HCT116 (cell line): ENCODE results near the gene CSNK2A2. TPM values are rescaled to one million over a fixed set of nuclear protein-coding genes. Genes with fewer than 3 reads are reported as not detected.

ENCODE experiments used
- ATAC-seq: fragments of 200-7000 bp; cut with Tn5 transposase; 2 replicates; pipeline ENCODE4 v1.9.1; 2020; ENCODE audit warnings: mild to moderate bottlenecking, moderate library complexity
- BruUV-seq: library from RNA; stranded (reverse); fragments of 400-500 nt; replicated peaks from 2 replicates; lab custom pipeline; 2021; lab: Mats Ljungman, UMichigan
- CTCF ChIA-PET: fragments of 300-600 bp; sonication (Branson Sonifier 250); formaldehyde crosslinking; loops from one replicate; lab custom pipeline; 2021; ENCODE audit warnings: antibody characterized with exemption; lab: Charles Lee
- POLR2A ChIA-PET: fragments of 300-600, 350-600 bp; sonication (Branson Sonifier 250); formaldehyde crosslinking; loops from one replicate; lab custom pipeline; 2021; ENCODE audit warnings: antibody characterized with exemption; lab: Charles Lee
- RAD21 ChIA-PET, 2 experiments: fragments of 300-600 bp; sonication (Branson Sonifier 250); formaldehyde crosslinking; loops; one replicate each; lab custom pipeline; 2023; ENCODE audit warnings: low total read pairs in 2 of 2; ENCODE audit not compliant: uncharacterized antibody in 2 of 2, unreplicated experiment in 2 of 2, low non-redundant PET in 1 of 2; lab: Charles Lee
- DNase-seq: peaks from one replicate; pipeline ENCODE4 v3.0.0-alpha.2; 2010; ENCODE audit warnings: low read depth, low spot score
- H2AFZ ChIP-seq: fragments of 200-600 bp; shearing (Covaris generic), sonication (generic); 2 replicates; pipeline ENCODE4 v1.6.1; 2017; ENCODE audit warnings: low read depth, mixed run types, mixed read lengths, antibody characterized with exemption, low read length; ENCODE audit not compliant: poor library complexity, severe bottlenecking
- H3K27ac ChIP-seq: 2 replicates; pipeline ENCODE4 v1.5.1; 2012; ENCODE audit warnings: low read depth, low read length
- H3K27me3 ChIP-seq: fragments of 200-600 bp; sonication (generic); 2 replicates; pipeline ENCODE4 v1.6.1; 2016; ENCODE audit warnings: mixed run types, low read length, mixed read lengths; ENCODE audit not compliant: insufficient read depth
- H3K36me3 ChIP-seq, 2 experiments: fragments of 200-500 bp in 1 of 2; fragments of 200-600 bp in 1 of 2; sonication (Bioruptor generic) in 1 of 2; sonication (generic) in 1 of 2; 2 replicates each; pipeline versions ENCODE4 v1.5.1 to v1.6.1; 2014 to 2016; ENCODE audit warnings: low read length in 2 of 2, inconsistent platforms in 1 of 2, mixed read lengths in 1 of 2, mixed run types in 1 of 2; ENCODE audit not compliant: insufficient read depth in 2 of 2, control insufficient read depth in 1 of 2
- H3K4me1 ChIP-seq, 2 experiments: fragments of 200-600 bp in 1 of 2; sonication (generic) in 1 of 2; 2 replicates each; pipeline versions ENCODE4 v1.5.1 to v1.6.1; 2012 to 2017; ENCODE audit warnings: low read length in 2 of 2, inconsistent platforms in 1 of 2, mild to moderate bottlenecking in 1 of 2, mixed read lengths in 1 of 2, mixed run types in 1 of 2, moderate library complexity in 1 of 2; ENCODE audit not compliant: insufficient read depth in 2 of 2, control insufficient read depth in 1 of 2
- H3K4me2 ChIP-seq: fragments of 200-600 bp; sonication (generic); 2 replicates; pipeline ENCODE4 v1.6.1; 2017; ENCODE audit warnings: mixed run types, low read length, mixed read lengths
- H3K4me3 ChIP-seq, 2 experiments: fragments of 200-600 bp in 1 of 2; sonication (generic) in 1 of 2; replicated peaks in 1 of 2; 2 replicates each; pipeline ENCODE4 v1.5.1; 2011 to 2016; ENCODE audit warnings: low read length in 2 of 2, control low read depth in 1 of 2, low read depth in 1 of 2, mild to moderate bottlenecking in 1 of 2, mixed read lengths in 1 of 2, mixed run types in 1 of 2
- H3K79me2 ChIP-seq: fragments of 200-600 bp; sonication (generic); 2 replicates; pipeline ENCODE4 v1.6.1; 2017; ENCODE audit warnings: mild to moderate bottlenecking, mixed run types, low read length, moderate library complexity, mixed read lengths; ENCODE audit not compliant: insufficient read depth
- H3K9ac ChIP-seq: fragments of 200-600 bp; sonication (generic); 2 replicates; pipeline ENCODE4 v1.6.1; 2016; ENCODE audit warnings: low read length, mixed read lengths
- H3K9me2 ChIP-seq: fragments of 200-600 bp; sonication (generic), shearing (Covaris generic); 2 replicates; pipeline ENCODE4 v1.6.1; 2017; ENCODE audit warnings: mixed run types, mild to moderate bottlenecking, moderate library complexity; ENCODE audit not compliant: insufficient read depth
- H3K9me3 ChIP-seq, 2 experiments: fragments of 200-500 bp in 1 of 2; fragments of 200-600 bp in 1 of 2; sonication (Bioruptor generic) in 1 of 2; sonication (generic) in 1 of 2; 2 replicates each; pipeline ENCODE4 v1.6.1; 2014 to 2017; ENCODE audit warnings: low read length in 2 of 2, mixed read lengths in 2 of 2, inconsistent platforms in 1 of 2, low read depth in 1 of 2, mild to moderate bottlenecking in 1 of 2, mixed run types in 1 of 2, moderate library complexity in 1 of 2; ENCODE audit not compliant: control insufficient read depth in 1 of 2, insufficient read depth in 1 of 2
- H4K20me1 ChIP-seq: fragments of 200-600 bp; sonication (generic), shearing (Covaris generic); 2 replicates; pipeline ENCODE4 v1.6.1; 2017; ENCODE audit warnings: mixed run types, mild to moderate bottlenecking, moderate library complexity; ENCODE audit not compliant: insufficient read depth
- CEBPB ChIP-seq: IDR thresholded peaks from 2 replicates; pipeline ENCODE4 v1.6.1; 2012; ENCODE audit warnings: low read depth
- EGR1 ChIP-seq: IDR thresholded peaks from 2 replicates; pipeline ENCODE4 v1.6.1; 2012; ENCODE audit warnings: low read depth
- JUND ChIP-seq: IDR thresholded peaks from 2 replicates; pipeline ENCODE4 v1.6.1; 2012
- POLR2AphosphoS5 ChIP-seq: IDR thresholded peaks from 2 replicates; pipeline ENCODE4 v1.6.1; 2011; ENCODE audit warnings: mild to moderate bottlenecking, low read depth, low read length, moderate library complexity
- SIN3A ChIP-seq: IDR thresholded peaks from 2 replicates; pipeline ENCODE4 v1.6.1; 2012; ENCODE audit warnings: low read depth
- SRF ChIP-seq: IDR thresholded peaks from 2 replicates; pipeline ENCODE4 v1.6.1; 2012; ENCODE audit warnings: low read depth
- ZNF274 ChIP-seq: fragments of 200-500 bp; sonication (Bioruptor generic); IDR thresholded peaks from 2 replicates; pipeline ENCODE4 v1.6.1; 2014; ENCODE audit warnings: mild to moderate bottlenecking, low read depth, low read length, inconsistent platforms
- intact Hi-C: fragments of 100-400 bp; cut with micrococcal nuclease; formaldehyde crosslinking; loops from 2 replicates; pipeline ENCODE4 v1.10.0; 2022
- total RNA-seq: library from RNA; stranded (reverse); gene quantifications from one replicate; pipeline ENCODE4 v1.2.1, GENCODE V29; 2021; ENCODE audit not compliant: unreplicated experiment
- TF ChIP-seq, protein P1 (sequence below): IDR thresholded peaks from 2 replicates; pipeline ENCODE4 v1.6.1; 2011; ENCODE audit warnings: mild to moderate bottlenecking, low read length, moderate library complexity; ENCODE audit not compliant: insufficient replicate concordance; ENCODE audit errors: extremely low read depth
- TF ChIP-seq, protein P2 (sequence below): IDR thresholded peaks from 2 replicates; pipeline ENCODE4 v1.6.1; 2012
- TF ChIP-seq, protein P3 (sequence below): IDR thresholded peaks from 2 replicates; pipeline ENCODE4 v1.6.1; 2012; ENCODE audit warnings: low read depth
- TF ChIP-seq, protein P4 (sequence below): IDR thresholded peaks from 2 replicates; pipeline ENCODE4 v1.6.1; 2012

The CSNK2A2 gene
- total RNA-seq, 1 experiment from 2014 or later = 97.7 TPM

DNA sequence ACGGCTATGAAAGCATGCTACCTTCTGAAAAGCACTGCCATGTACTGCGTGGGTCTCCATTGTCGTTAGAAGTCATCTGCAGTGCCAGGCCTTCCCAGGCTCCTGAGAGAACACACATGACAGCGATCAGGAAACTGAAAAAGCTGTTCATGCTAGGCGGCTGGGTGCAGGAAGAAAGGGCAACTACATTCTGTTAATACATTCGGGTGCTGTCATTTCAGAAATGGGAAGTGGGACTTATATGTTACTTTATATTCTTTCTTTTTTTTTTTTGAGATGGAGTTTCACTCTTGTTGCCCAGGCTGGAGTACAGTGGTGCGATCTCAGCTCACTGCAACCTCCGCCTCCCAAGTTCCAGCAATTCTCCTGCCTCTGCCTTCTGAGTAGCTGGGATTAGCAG, 88.6 kb downstream of the CSNK2A2 start:
- no peaks in the 10 kb centered on the region for H3K9me3 ChIP-seq
- H3K79me2 ChIP-seq = no peaks in the 10 kb centered on the region
- ChIA-PET CTCF (interaction anchor here (3.2 kb wide), 1 partner anchor 13 kb away, joined by 15 read pairs; no protein-coding TSS in a partner anchor), POLR2A (no interaction called here), RAD21 (no interaction called here)
- no peaks in the 10 kb centered on the region; the same call in 1 of the 2 replicates for H4K20me1 ChIP-seq
- TF ChIP-seq, protein P1, sequence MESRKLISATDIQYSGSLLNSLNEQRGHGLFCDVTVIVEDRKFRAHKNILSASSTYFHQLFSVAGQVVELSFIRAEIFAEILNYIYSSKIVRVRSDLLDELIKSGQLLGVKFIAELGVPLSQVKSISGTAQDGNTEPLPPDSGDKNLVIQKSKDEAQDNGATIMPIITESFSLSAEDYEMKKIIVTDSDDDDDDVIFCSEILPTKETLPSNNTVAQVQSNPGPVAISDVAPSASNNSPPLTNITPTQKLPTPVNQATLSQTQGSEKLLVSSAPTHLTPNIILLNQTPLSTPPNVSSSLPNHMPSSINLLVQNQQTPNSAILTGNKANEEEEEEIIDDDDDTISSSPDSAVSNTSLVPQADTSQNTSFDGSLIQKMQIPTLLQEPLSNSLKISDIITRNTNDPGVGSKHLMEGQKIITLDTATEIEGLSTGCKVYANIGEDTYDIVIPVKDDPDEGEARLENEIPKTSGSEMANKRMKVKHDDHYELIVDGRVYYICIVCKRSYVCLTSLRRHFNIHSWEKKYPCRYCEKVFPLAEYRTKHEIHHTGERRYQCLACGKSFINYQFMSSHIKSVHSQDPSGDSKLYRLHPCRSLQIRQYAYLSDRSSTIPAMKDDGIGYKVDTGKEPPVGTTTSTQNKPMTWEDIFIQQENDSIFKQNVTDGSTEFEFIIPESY = no peak
- TF ChIP-seq, protein P2, sequence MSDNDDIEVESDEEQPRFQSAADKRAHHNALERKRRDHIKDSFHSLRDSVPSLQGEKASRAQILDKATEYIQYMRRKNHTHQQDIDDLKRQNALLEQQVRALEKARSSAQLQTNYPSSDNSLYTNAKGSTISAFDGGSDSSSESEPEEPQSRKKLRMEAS = no peak
- TF ChIP-seq CEBPB (no peak), EGR1 (no peak), POLR2AphosphoS5 (no peak), SIN3A (no peak), ZNF274 (no peak), SRF (no peak), JUND (no peak)
- TF ChIP-seq, protein P3, sequence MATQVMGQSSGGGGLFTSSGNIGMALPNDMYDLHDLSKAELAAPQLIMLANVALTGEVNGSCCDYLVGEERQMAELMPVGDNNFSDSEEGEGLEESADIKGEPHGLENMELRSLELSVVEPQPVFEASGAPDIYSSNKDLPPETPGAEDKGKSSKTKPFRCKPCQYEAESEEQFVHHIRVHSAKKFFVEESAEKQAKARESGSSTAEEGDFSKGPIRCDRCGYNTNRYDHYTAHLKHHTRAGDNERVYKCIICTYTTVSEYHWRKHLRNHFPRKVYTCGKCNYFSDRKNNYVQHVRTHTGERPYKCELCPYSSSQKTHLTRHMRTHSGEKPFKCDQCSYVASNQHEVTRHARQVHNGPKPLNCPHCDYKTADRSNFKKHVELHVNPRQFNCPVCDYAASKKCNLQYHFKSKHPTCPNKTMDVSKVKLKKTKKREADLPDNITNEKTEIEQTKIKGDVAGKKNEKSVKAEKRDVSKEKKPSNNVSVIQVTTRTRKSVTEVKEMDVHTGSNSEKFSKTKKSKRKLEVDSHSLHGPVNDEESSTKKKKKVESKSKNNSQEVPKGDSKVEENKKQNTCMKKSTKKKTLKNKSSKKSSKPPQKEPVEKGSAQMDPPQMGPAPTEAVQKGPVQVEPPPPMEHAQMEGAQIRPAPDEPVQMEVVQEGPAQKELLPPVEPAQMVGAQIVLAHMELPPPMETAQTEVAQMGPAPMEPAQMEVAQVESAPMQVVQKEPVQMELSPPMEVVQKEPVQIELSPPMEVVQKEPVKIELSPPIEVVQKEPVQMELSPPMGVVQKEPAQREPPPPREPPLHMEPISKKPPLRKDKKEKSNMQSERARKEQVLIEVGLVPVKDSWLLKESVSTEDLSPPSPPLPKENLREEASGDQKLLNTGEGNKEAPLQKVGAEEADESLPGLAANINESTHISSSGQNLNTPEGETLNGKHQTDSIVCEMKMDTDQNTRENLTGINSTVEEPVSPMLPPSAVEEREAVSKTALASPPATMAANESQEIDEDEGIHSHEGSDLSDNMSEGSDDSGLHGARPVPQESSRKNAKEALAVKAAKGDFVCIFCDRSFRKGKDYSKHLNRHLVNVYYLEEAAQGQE = no peak
- TF ChIP-seq, protein P4, sequence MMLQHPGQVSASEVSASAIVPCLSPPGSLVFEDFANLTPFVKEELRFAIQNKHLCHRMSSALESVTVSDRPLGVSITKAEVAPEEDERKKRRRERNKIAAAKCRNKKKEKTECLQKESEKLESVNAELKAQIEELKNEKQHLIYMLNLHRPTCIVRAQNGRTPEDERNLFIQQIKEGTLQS = no peak
- peaks cover 4 to 12% of the 10 kb centered on the region in 2 experiments; a peak in 3 of 4 replicates for H3K36me3 ChIP-seq
- H3K9me2 ChIP-seq = no peaks in the 10 kb centered on the region
- no peak overlapping the region for H3K4me2 ChIP-seq
- no peaks in the 10 kb centered on the region for H3K27me3 ChIP-seq
- H3K4me1 ChIP-seq = no peaks in the 10 kb centered on the region
- ATAC-seq (no peak), DNase-seq (no peak)
- no peak overlapping the region for H2AFZ ChIP-seq
- intact Hi-C loops = no loop called here
- H3K27ac ChIP-seq = no peak overlapping the region
- H3K9ac ChIP-seq = no peak overlapping the region
- BruUV-seq = no TSS peak
- H3K4me3 ChIP-seq = no peak overlapping the region

Other genes with a start within 250 kb of the CSNK2A2 start
- gene CNGB1, start 227.0 kb downstream of the CSNK2A2 start, total RNA-seq = not detected
- 7.1 TPM for gene ZNF319, start 197.4 kb downstream of the CSNK2A2 start, total RNA-seq
- 73.1 TPM for gene USB1, start 196.7 kb downstream of the CSNK2A2 start, total RNA-seq
- gene MMP15, start 172.4 kb downstream of the CSNK2A2 start, total RNA-seq = 38.5 TPM
- 59.7 TPM for gene CFAP20, start 68.7 kb downstream of the CSNK2A2 start, total RNA-seq
- not detected for gene PRSS54, start 96.9 kb upstream of the CSNK2A2 start, total RNA-seq
- gene GINS3, start 194.4 kb upstream of the CSNK2A2 start, total RNA-seq = 12.1 TPM